Ammon's horn (tissue), 1 donor: Measurements from ENCODE around the gene RANBP1.

ENCODE experiments used
- DNase-seq: peaks from one replicate; pipeline ENCODE4 v3.0.0-alpha.2; 2016; ENCODE audit warnings: low spot score

The RANBP1 gene

GRCh38 chr22:20089226-20089976 lies 26.5 kb upstream of the RANBP1 start:
- no peak for DNase-seq

- peak; percentile 56 for DNase-seq
Observed at GRCh38 chr22:20089977-20090729, 25.8 kb upstream of the RANBP1 start.

GRCh38 chr22:20090730-20091240 lies 25.1 kb upstream of the RANBP1 start:
- no peak for DNase-seq

GRCh38 chr22:20091690-20092476 lies 24.0 kb upstream of the RANBP1 start:
- no peak for DNase-seq

- DNase-seq, result no peak
Observed at GRCh38 chr22:20092477-20092854, 23.4 kb upstream of the RANBP1 start.

GRCh38 chr22:20093418-20094196 lies 22.3 kb upstream of the RANBP1 start:
- DNase-seq, result peak; percentile 84

GRCh38 chr22:20094197-20094807 lies 21.6 kb upstream of the RANBP1 start:
- DNase-seq, result no peak

GRCh38 chr22:20095521-20095920 lies 20.4 kb upstream of the RANBP1 start:
- no peak for DNase-seq

- DNase-seq, result no peak
Observed at GRCh38 chr22:20096574-20097420, 19.1 kb upstream of the RANBP1 start.

- no peak for DNase-seq
Observed at GRCh38 chr22:20099099-20099711, 16.7 kb upstream of the RANBP1 start.

- DNase-seq, result no peak
Observed at GRCh38 chr22:20101638-20102037, 14.3 kb upstream of the RANBP1 start.

GRCh38 chr22:20102203-20102780 lies 13.6 kb upstream of the RANBP1 start:
- no peak for DNase-seq

GRCh38 chr22:20105456-20106204 lies 10.3 kb upstream of the RANBP1 start:
- DNase-seq, result no peak

GRCh38 chr22:20106205-20106848 lies 9.6 kb upstream of the RANBP1 start:
- DNase-seq, result peak; percentile 50

GRCh38 chr22:20106849-20107237 lies 9.1 kb upstream of the RANBP1 start:
- no peak for DNase-seq

GRCh38 chr22:20107471-20107901 lies 8.4 kb upstream of the RANBP1 start:
- no peak for DNase-seq

GRCh38 chr22:20107951-20108756 lies 7.8 kb upstream of the RANBP1 start:
- no peak for DNase-seq
